DND-41 (cell line): Measurements from ENCODE around the gene CRCP.
"Not testable (repeated sequence)": the region's sequence is repeated elsewhere in the genome, so short reads cannot be mapped to it uniquely, and the experiment has no call there.

Experiments used
- ATAC-seq: fragments of 200-7000 bp; cut with Tn5 transposase; 3 replicates; pipeline ENCODE4 v1.9.1; 2021; ENCODE audit warnings: low read depth; ENCODE audit not compliant: insufficient read depth
- DNase-seq: peaks from one replicate; pipeline ENCODE4 v3.0.0-alpha.2; 2020
- H2AFZ ChIP-seq: 2 replicates; pipeline ENCODE4 v1.6.0; 2012; ENCODE audit warnings: low read depth, low read length
- H3K27ac ChIP-seq: 2 replicates; pipeline ENCODE4 v1.5.1; 2012; ENCODE audit warnings: low read length, inconsistent platforms
- H3K27me3 ChIP-seq: fragments of 200-600 bp; sonication (generic); 2 replicates; pipeline ENCODE4 v1.6.0; 2012; ENCODE audit warnings: low read length, mild to moderate bottlenecking, inconsistent platforms; ENCODE audit not compliant: insufficient read depth, poor library complexity
- H3K36me3 ChIP-seq: 2 replicates; pipeline ENCODE4 v1.5.1; 2012; ENCODE audit warnings: low read length, inconsistent platforms; ENCODE audit not compliant: insufficient read depth
- H3K4me1 ChIP-seq: 2 replicates; pipeline ENCODE4 v1.5.1; 2012; ENCODE audit warnings: mild to moderate bottlenecking, low read length; ENCODE audit not compliant: insufficient read depth
- H3K4me2 ChIP-seq: 2 replicates; pipeline ENCODE4 v1.6.0; 2012; ENCODE audit warnings: mild to moderate bottlenecking, moderate library complexity, low read length, inconsistent platforms; ENCODE audit not compliant: insufficient read depth
- H3K4me3 ChIP-seq, 2 experiments: fragments of 200-600 bp in 1 of 2; shearing (Covaris generic) in 1 of 2; 2 replicates each; pipeline ENCODE4 v1.5.1; 2012 to 2016; ENCODE audit warnings: inconsistent platforms in 2 of 2, low read length in 2 of 2, mild to moderate bottlenecking in 2 of 2, low read depth in 1 of 2, moderate library complexity in 1 of 2
- H3K79me2 ChIP-seq: 2 replicates; pipeline ENCODE4 v1.6.0; 2012; ENCODE audit warnings: low read length, inconsistent platforms; ENCODE audit not compliant: insufficient read depth
- H3K9ac ChIP-seq: 2 replicates; pipeline ENCODE4 v1.6.0; 2012; ENCODE audit warnings: low read depth, mild to moderate bottlenecking, inconsistent platforms, low read length, moderate library complexity
- H3K9me3 ChIP-seq: 2 replicates; pipeline ENCODE4 v1.5.1; 2012; ENCODE audit warnings: low read length, moderate library complexity, mild to moderate bottlenecking, inconsistent platforms; ENCODE audit not compliant: insufficient read depth, severe bottlenecking
- H4K20me1 ChIP-seq: 2 replicates; pipeline ENCODE4 v1.6.0; 2012; ENCODE audit warnings: low read length; ENCODE audit not compliant: insufficient read depth
- CTCF ChIP-seq: IDR thresholded peaks from 2 replicates; pipeline ENCODE4 v1.5.1; 2012; ENCODE audit warnings: borderline replicate concordance, low read length, moderate library complexity, mild to moderate bottlenecking; ENCODE audit not compliant: poor library complexity, severe bottlenecking; ENCODE audit errors: extremely low read depth
- EZH2 ChIP-seq: IDR thresholded peaks from 3 replicates; pipeline ENCODE4 v1.6.1; 2012; ENCODE audit warnings: borderline replicate concordance, low read depth, mild to moderate bottlenecking, moderate library complexity, low read length, inconsistent platforms; ENCODE audit not compliant: severe bottlenecking

CRCP gene

GRCh38 chr7:66125052-66125694 lies 10.5 kb downstream of the CRCP start:
- Histone ChIP-seq H3K36me3 (peaks cover 15% of the 10 kb centered on the region; the same call in 1 of the 2 replicates), H3K27ac (no peak overlapping the region), H2AFZ (no peak overlapping the region), H3K9ac (no peak overlapping the region), H3K4me2 (no peak overlapping the region), H4K20me1 (peaks cover 63% of the 10 kb centered on the region), H3K9me3 (no peaks in the 10 kb centered on the region), H3K4me1 (no peaks in the 10 kb centered on the region), H3K79me2 (peaks cover 92% of the 10 kb centered on the region), H3K27me3 (no peaks in the 10 kb centered on the region), H3K4me3 (no peak overlapping the region)
- no peak for DNase-seq
- TF ChIP-seq CTCF (no peak), EZH2 (no peak)
- ATAC-seq = no peak

- not testable (repeated sequence) for H3K9me3 ChIP-seq, H3K4me3 ChIP-seq, H3K4me1 ChIP-seq, H3K4me2 ChIP-seq, DNase-seq, H3K27ac ChIP-seq, ATAC-seq, H2AFZ ChIP-seq, H3K9ac ChIP-seq, H3K27me3 ChIP-seq
- Histone ChIP-seq H3K36me3 (peaks cover 22% of the 10 kb centered on the region), H4K20me1 (peaks cover 59% of the 10 kb centered on the region), H3K79me2 (peaks cover 86% of the 10 kb centered on the region)
Observed at GRCh38 chr7:66125781-66126352, 11.2 kb downstream of the CRCP start.

- Histone ChIP-seq H3K79me2 (peaks cover 82% of the 10 kb centered on the region), H4K20me1 (peaks cover 54% of the 10 kb centered on the region), H3K36me3 (peaks cover 29% of the 10 kb centered on the region)
- not testable (repeated sequence) for H2AFZ ChIP-seq, H3K27me3 ChIP-seq, H3K4me1 ChIP-seq, H3K27ac ChIP-seq, H3K4me3 ChIP-seq, H3K9ac ChIP-seq, H3K9me3 ChIP-seq, ATAC-seq, DNase-seq, H3K4me2 ChIP-seq
Observed at GRCh38 chr7:66127172-66127571, 12.5 kb downstream of the CRCP start.

- Histone ChIP-seq H3K9me3 (no peaks in the 10 kb centered on the region), H3K27ac (no peak overlapping the region), H3K4me1 (no peaks in the 10 kb centered on the region), H3K36me3 (peaks cover 83% of the 10 kb centered on the region), H3K4me2 (no peak overlapping the region), H4K20me1 (peaks cover 20% of the 10 kb centered on the region; the same call in 1 of the 2 replicates), H2AFZ (no peak overlapping the region), H3K9ac (no peak overlapping the region), H3K4me3 (no peak overlapping the region), H3K79me2 (peaks cover 33% of the 10 kb centered on the region), H3K27me3 (no peaks in the 10 kb centered on the region)
- TF ChIP-seq EZH2 (no peak), CTCF (no peak)
- DNase-seq = no peak
- ATAC-seq = no peak
Observed at GRCh38 chr7:66138994-66139752, 24.5 kb downstream of the CRCP start.
